RWPE1 (cell line): Measurements from ENCODE around the gene NPPB.

ENCODE experiments used
- CTCF ChIA-PET: fragments of 350-600 bp; sonication (Branson Sonifier 250); formaldehyde crosslinking; extraction: SDS; loops from one replicate; lab custom pipeline; 2021; lab: Yijun Ruan, JAX
- POLR2A ChIA-PET: fragments of 400-600 bp; formaldehyde crosslinking; extraction: SDS; loops from one replicate; lab custom pipeline; 2020; ENCODE audit warnings: antibody characterized with exemption; ENCODE audit not compliant: low non-redundant PET; lab: Yijun Ruan, JAX
- DNase-seq: peaks from one replicate; pipeline ENCODE4 v3.0.0; 2012; ENCODE audit warnings: low spot score
- H3K27ac ChIP-seq: fragments of 450-650 bp; 2 replicates; pipeline ENCODE4 v1.5.1; 2017
- TF ChIP-seq, protein P1 (sequence below): fragments of 450-650 bp; conservative IDR thresholded peaks from 2 replicates; pipeline ENCODE4 v1.5.1; 2017; ENCODE audit warnings: low read depth, mild to moderate bottlenecking

Gene NPPB

DNA sequence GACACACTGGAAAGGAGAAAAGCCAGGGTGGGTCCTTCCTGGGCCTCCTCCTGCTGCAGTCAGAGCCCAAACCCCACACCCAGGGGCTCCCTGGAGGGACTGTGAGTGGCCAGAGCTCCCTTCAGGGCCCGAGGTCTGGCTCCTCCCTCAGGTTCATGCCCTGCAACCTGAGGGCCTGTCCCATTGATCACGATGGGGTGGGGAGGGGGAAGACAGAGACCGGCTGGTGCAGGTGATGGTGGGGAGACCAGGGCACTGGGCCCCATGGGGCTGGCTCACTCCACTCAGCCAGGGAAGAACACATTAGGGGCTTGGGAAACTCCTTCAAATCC lies 30.1 kb upstream of the NPPB start:
- TF ChIP-seq, protein P1, sequence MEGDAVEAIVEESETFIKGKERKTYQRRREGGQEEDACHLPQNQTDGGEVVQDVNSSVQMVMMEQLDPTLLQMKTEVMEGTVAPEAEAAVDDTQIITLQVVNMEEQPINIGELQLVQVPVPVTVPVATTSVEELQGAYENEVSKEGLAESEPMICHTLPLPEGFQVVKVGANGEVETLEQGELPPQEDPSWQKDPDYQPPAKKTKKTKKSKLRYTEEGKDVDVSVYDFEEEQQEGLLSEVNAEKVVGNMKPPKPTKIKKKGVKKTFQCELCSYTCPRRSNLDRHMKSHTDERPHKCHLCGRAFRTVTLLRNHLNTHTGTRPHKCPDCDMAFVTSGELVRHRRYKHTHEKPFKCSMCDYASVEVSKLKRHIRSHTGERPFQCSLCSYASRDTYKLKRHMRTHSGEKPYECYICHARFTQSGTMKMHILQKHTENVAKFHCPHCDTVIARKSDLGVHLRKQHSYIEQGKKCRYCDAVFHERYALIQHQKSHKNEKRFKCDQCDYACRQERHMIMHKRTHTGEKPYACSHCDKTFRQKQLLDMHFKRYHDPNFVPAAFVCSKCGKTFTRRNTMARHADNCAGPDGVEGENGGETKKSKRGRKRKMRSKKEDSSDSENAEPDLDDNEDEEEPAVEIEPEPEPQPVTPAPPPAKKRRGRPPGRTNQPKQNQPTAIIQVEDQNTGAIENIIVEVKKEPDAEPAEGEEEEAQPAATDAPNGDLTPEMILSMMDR = no peak
- no peak overlapping the region for H3K27ac ChIP-seq
- DNase-seq = no peak
- CTCF ChIA-PET = no interaction called here
- POLR2A ChIA-PET = no interaction called here

DNA sequence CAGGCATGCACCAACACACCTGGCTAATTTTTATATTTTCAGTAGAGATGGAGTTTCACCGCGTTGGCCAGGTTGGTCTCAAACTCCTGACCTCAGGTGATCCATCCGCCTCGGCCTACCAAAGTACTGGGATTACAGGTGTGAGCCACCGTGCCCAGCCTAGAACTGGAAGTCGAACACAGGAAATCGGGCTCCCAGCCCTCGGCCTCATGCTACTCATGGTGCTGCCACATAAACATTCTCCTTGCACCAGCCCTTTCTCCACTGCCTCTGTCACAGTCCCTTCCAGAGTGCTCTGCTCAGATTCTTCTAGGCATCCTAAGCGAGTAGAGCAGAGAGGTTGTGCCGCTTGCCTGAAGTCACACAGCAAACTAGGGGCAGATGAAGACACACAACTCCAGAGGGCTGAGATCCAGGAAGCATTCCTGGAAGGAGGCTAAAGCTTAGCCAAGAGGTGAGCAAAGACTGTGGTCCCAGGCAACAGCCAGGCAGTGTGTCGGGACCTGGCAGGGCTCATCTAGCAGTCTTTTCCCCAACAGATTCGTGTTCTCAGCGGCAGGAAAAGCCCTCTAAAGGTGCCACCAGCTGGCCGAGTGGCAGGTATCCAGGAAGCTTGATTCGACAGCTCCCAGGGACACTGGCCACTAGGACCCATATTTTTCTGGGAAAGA lies 29.6 kb upstream of the NPPB start:
- TF ChIP-seq, protein P1 = no peak
- H3K27ac ChIP-seq = no peak overlapping the region
- ChIA-PET CTCF (interaction anchor here (0.6 kb wide), 1 partner anchor 219 kb away, joined by 3 read pairs; no protein-coding TSS in a partner anchor), POLR2A (no interaction called here)
- DNase-seq = no peak

DNA sequence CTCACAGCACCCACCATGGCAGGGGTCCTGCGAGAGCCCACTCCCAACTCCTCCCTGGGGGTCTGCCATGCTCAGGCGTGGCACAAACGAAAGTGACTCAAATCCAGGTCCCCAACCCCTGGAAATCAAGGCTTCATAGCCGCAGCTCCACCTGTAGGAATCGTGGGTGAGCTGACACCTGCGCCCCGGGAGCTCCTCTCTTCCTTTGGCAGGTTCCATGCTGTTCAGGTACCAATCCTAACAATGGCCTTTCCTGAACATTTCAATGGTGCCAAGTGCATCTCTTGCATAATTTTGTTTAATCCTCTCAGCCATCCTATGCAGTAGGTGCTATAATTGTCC lies 28.9 kb upstream of the NPPB start:
- DNase-seq = no peak
- ChIA-PET POLR2A (no interaction called here), CTCF (interaction anchor here (0.6 to 1.1 kb wide), 2 partner anchors 50 to 218 kb away, joined by 3 to 4 read pairs; no protein-coding TSS in a partner anchor)
- no peak overlapping the region for H3K27ac ChIP-seq
- TF ChIP-seq, protein P1 = no peak

DNA sequence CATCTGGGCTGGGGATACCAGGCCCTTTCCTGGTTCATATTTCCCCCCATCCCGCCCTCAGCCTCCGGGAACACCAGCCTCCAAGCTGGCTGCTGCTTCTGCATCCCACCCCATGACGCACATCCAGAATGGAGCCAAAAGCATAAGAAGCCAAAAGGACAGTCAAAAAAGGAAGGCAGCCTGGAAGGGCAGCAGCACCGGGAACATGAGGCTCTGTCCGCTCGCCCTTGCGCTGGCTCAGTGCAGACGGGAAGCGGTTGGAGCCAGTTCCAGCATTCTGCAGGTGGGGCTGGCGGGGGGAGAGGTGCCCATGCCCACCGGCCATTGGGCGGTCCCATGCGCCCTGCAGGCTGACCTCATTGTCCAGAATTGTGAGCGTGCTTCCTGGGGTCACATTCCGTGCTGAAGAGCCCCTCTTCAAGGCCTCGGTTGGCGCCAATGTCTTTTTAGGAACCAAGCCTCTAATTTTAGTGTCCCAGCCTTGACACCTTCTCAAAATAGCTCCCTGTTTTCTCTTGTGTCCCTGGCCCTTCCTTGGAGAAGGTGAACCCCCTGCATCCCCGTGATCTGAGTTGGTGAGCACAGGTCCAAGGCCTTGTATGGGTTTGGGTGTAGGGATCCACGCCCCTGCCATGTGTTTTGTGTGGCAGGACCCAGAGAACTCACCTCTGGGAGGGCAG lies 28.4 kb upstream of the NPPB start:
- ChIA-PET POLR2A (no interaction called here), CTCF (interaction anchor here (1.1 kb wide), 1 partner anchor 49 kb away, joined by 4 read pairs; no protein-coding TSS in a partner anchor)
- no peak for DNase-seq
- H3K27ac ChIP-seq = no peak overlapping the region
- TF ChIP-seq, protein P1 = no peak

DNA sequence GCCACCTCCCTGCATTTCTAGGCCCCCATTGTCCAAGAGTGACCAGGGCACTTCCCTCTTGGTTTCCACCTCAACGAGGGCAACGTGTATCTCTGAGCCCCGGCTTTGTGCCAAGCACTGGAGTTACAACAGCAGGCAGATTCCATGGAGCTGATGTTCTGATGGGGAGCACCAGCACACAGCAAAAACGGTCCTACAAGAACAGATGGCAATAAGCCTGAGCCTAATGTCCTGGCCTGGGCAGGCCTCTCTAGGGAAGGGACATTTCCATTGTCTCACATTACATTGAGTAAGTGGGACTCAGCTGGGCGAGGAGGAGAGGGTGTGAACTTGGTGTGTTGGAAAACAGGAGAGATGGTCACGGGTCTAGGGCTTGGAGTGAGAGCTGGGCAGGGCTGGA lies 27.2 kb upstream of the NPPB start:
- no peak overlapping the region for H3K27ac ChIP-seq
- ChIA-PET POLR2A (no interaction called here), CTCF (no interaction called here)
- TF ChIP-seq, protein P1 = no peak
- DNase-seq = no peak

DNA sequence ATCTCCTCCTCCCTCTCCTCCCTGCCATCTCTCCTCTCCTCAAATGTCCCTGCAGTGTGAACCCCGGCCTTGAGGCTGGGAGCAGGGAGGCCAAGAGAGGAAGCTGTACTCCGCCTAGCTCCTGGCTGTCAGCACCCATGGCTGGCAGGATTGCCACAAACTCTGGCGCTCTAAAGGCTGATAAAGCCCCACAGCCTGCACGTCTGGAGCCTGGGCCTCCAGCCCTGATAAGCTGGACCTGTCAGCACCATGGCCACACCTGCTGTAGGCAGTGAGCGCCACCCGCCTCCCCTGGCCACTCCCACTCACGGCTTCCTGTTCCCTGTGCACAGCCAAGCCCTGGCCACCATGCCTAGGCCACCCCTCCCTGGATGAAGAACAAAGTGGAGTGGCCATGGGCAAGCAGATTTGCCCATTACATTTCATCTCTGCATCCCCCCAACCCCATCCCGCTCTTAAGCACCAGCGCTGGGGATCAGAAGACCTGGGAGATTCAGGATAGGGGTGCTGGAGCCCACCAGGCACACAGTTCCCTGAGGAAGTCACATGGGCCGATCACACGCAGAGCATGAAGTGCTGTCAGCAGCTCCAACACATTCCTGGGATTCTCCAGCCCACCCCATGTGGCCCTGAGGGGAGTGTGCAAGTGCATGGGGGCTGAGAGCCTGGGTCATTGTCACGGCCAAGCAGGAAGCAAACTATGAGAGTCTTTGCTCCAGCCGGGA lies 24.2 kb upstream of the NPPB start:
- H3K27ac ChIP-seq = no peak overlapping the region
- ChIA-PET POLR2A (no interaction called here), CTCF (interaction anchor here (1.1 kb wide), 1 partner anchor 11 kb away, joined by 3 read pairs; no protein-coding TSS in a partner anchor)
- DNase-seq = no peak
- TF ChIP-seq, protein P1 = no peak
